Muscle of back (tissue), 11 donors: Measurements from ENCODE around the gene TSPAN4. TPM values are rescaled to one million over a fixed set of nuclear protein-coding genes. Genes with fewer than 3 reads are reported as not detected.

Experiments used
- DNase-seq, 3 donors: peaks; one replicate each; pipeline versions ENCODE4 v3.0.0 to v3.0.0-alpha.2; 2013
- polyA plus RNA-seq, 10 donors: library from polyadenylated mRNA; unstranded; fragments of 120-200 nt; gene quantifications; one replicate each; pipeline ENCODE4 v1.2.1, GENCODE V29; 2013; ENCODE audit not compliant: insufficient read length in 10 of 10

Gene TSPAN4
- polyA plus RNA-seq, 10 donors: 41.1 to 72.2 (median 49.6) TPM

GRCh38 chr11:833114-833791 is 9.4 kb upstream of the TSPAN4 start:
- peak in 1 of 3 donors; percentile 82 for DNase-seq

GRCh38 chr11:833849-834311 is 8.8 kb upstream of the TSPAN4 start:
- no peak for DNase-seq

- no peak for DNase-seq
These were observed 8.0 kb upstream of the TSPAN4 start for GRCh38 chr11:834371-835316.

GRCh38 chr11:836274-836673 is 6.4 kb upstream of the TSPAN4 start:
- no peak for DNase-seq

GRCh38 chr11:836700-837099 is 6.0 kb upstream of the TSPAN4 start:
- no peak for DNase-seq

GRCh38 chr11:837189-837989 is 5.3 kb upstream of the TSPAN4 start:
- no peak for DNase-seq

GRCh38 chr11:837990-838307 is 4.7 kb upstream of the TSPAN4 start:
- no peak for DNase-seq

GRCh38 chr11:838441-839279 is 4.0 kb upstream of the TSPAN4 start:
- DNase-seq: peak in 1 of 3 donors; percentile 51

GRCh38 chr11:839280-839623 is 3.4 kb upstream of the TSPAN4 start:
- no peak for DNase-seq

GRCh38 chr11:839875-840617 is 2.6 kb upstream of the TSPAN4 start:
- no peak for DNase-seq

GRCh38 chr11:841981-842369 is 677 bp upstream of the TSPAN4 start:
- DNase-seq: no peak

GRCh38 chr11:843086-843734 is 558 bp downstream of the TSPAN4 start:
- peak in 1 of 3 donors; percentile 69 for DNase-seq

GRCh38 chr11:843818-844692 is 1.4 kb downstream of the TSPAN4 start:
- peak; percentile 87 to 94 (median 93) for DNase-seq

GRCh38 chr11:844693-845644 is 2.3 kb downstream of the TSPAN4 start:
- peak; percentile 92 to 95 (median 94) for DNase-seq

GRCh38 chr11:845872-846495 is 3.3 kb downstream of the TSPAN4 start:
- peak in 1 of 3 donors; percentile 46 for DNase-seq

GRCh38 chr11:846496-847098 is 3.9 kb downstream of the TSPAN4 start:
- DNase-seq: no peak

- no peak for DNase-seq
These were observed 5.2 kb downstream of the TSPAN4 start for GRCh38 chr11:847876-848275.
